PC-3 (cell line): Measurements from ENCODE around the gene POLD1. TPM values are rescaled to one million over a fixed set of nuclear protein-coding genes. Genes with fewer than 3 reads are reported as not detected.

Experiments
- ATAC-seq: fragments of 200-7000 bp; cut with Tn5 transposase; 2 replicates; pipeline ENCODE4 v1.9.1; 2020; ENCODE audit warnings: mild to moderate bottlenecking, moderate library complexity
- BruUV-seq: library from RNA; stranded (reverse); fragments of 400-500 nt; replicated peaks from 2 replicates; lab custom pipeline; 2021; lab: Mats Ljungman, UMichigan
- CTCF ChIA-PET: fragments of 300-600 bp; sonication (Branson Sonifier 250); formaldehyde crosslinking; loops from one replicate; lab custom pipeline; 2022; ENCODE audit warnings: antibody characterized with exemption; lab: Charles Lee
- POLR2A ChIA-PET: fragments of 300-600 bp; sonication (Branson Sonifier 250); formaldehyde crosslinking; loops from one replicate; lab custom pipeline; 2022; ENCODE audit warnings: antibody characterized with exemption; ENCODE audit not compliant: unreplicated experiment; lab: Charles Lee
- DNase-seq: peaks from one replicate; pipeline ENCODE4 v3.0.0-alpha.2; 2015
- H2AFZ ChIP-seq: fragments of 300-600 bp; sonication (generic); 2 replicates; pipeline ENCODE4 v1.6.0; 2016; ENCODE audit warnings: antibody characterized with exemption, low read length
- H3F3A ChIP-seq: fragments of 300-600 bp; sonication (generic); one replicate; pipeline ENCODE4 v1.6.0; 2017; ENCODE audit warnings: antibody characterized with exemption, low read length, control low read depth, mild to moderate bottlenecking; ENCODE audit not compliant: unreplicated experiment
- H3K27ac ChIP-seq: fragments of 300-600 bp; sonication (generic); 2 replicates; pipeline ENCODE4 v1.5.1; 2016; ENCODE audit warnings: mild to moderate bottlenecking, low read length
- H3K27me3 ChIP-seq: fragments of 300-600 bp; sonication (generic); 2 replicates; pipeline ENCODE4 v1.6.1; 2016; ENCODE audit warnings: low read length, mixed read lengths
- H3K36me3 ChIP-seq: fragments of 300-600 bp; sonication (generic); 2 replicates; pipeline ENCODE4 v1.6.1; 2016; ENCODE audit warnings: low read depth, mixed run types, low read length, mixed read lengths
- H3K4me1 ChIP-seq: fragments of 300-600 bp; sonication (generic); 2 replicates; pipeline ENCODE4 v1.5.1; 2016; ENCODE audit warnings: low read length; ENCODE audit not compliant: insufficient read depth
- H3K4me2 ChIP-seq: fragments of 300-600 bp; sonication (generic); 2 replicates; pipeline ENCODE4 v1.6.0; 2016; ENCODE audit warnings: low read length
- H3K4me3 ChIP-seq: fragments of 300-600 bp; sonication (generic); 2 replicates; pipeline ENCODE4 v1.5.1; 2016; ENCODE audit warnings: mild to moderate bottlenecking, low read length, mixed read lengths
- H3K79me2 ChIP-seq: fragments of 300-600 bp; sonication (generic); 2 replicates; pipeline ENCODE4 v1.6.1; 2017; ENCODE audit warnings: low read length, mixed read lengths
- H3K9ac ChIP-seq: fragments of 300-600 bp; sonication (generic); 2 replicates; pipeline ENCODE4 v1.6.0; 2016; ENCODE audit warnings: mild to moderate bottlenecking, low read length
- H3K9me2 ChIP-seq: fragments of 300-600 bp; sonication (generic); replicated peaks from 2 replicates; pipeline ENCODE4 v1.6.1; 2016; ENCODE audit warnings: mixed run types, low read length, mixed read lengths
- H3K9me3 ChIP-seq: fragments of 300-600 bp; sonication (generic); 2 replicates; pipeline ENCODE4 v1.6.1; 2016; ENCODE audit warnings: low read length, mixed read lengths
- H4K20me1 ChIP-seq: fragments of 300-600 bp; sonication (generic); 2 replicates; pipeline ENCODE4 v1.6.1; 2016; ENCODE audit warnings: low read length, mixed read lengths
- CTCF ChIP-seq: fragments of 300-600 bp; sonication (generic); conservative IDR thresholded peaks from 2 replicates; pipeline ENCODE4 v1.5.1; 2017; ENCODE audit warnings: antibody characterized with exemption, low read depth, mild to moderate bottlenecking, low read length
- EZH2 ChIP-seq: fragments of 300-600 bp; sonication (generic); IDR thresholded peaks from one replicate; pipeline ENCODE4 v1.6.1; 2017; ENCODE audit warnings: antibody characterized with exemption, mild to moderate bottlenecking, low read length; ENCODE audit not compliant: unreplicated experiment
- EZH2phosphoT487 ChIP-seq: fragments of 300-600 bp; sonication (generic); IDR thresholded peaks from 2 replicates; pipeline ENCODE4 v1.6.1; 2018; ENCODE audit warnings: mild to moderate bottlenecking, antibody characterized with exemption, low read length, borderline replicate concordance
- intact Hi-C: fragments of 100-400 bp; cut with micrococcal nuclease; formaldehyde crosslinking; loops from 2 replicates; pipeline ENCODE4 v1.9.0; 2023
- total RNA-seq: library from RNA; depleted of rRNA; stranded (reverse); fragments of >200 nt; gene quantifications from 2 replicates; pipeline ENCODE4 v1.2.3, GENCODE V29; 2014

POLD1 gene
- total RNA-seq, 1 experiment from 2014 or later: 165 TPM

DNA sequence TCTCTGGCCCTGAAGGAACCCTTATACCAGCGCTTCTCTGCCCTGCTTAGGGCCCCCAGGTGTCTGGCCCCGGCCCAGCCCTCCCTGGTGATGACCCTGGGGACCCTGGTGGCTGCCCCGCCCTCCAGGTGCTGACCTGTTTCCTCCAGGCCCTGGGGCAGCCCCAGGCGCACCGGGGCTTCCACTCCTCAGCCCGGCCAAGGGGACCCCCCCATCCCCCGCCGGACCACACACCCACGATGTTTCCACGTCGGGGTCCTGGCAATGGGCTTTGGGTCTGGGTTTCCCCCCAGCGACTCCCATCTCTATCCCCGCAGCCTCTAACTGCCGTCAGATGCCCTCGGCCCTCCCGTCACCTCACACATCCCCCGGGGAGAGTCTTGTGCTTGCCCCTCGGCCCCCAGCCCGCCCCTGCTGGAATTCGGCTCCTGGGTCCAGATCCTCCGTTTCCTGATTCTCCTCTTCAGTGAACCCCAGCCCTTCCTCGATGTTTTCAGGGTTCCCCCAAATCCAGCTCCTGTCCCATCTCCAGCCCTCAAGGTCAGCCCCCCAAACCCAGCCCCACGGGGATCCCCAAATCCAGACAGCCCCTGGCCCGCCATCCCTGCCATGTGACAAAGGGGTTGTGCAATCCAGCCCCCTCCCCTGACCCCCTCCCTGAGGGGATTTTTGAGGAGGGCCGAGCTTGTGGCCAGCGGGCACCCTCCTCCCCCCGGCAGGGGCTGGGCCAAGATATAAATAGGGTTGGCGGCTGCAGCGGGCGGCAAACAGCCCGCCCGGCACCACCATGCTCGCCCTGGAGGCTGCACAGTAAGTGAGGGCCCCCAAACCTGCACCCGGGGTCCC, 34.3 kb downstream of the POLD1 start, which contains the start of gene SPIB:
Gene SPIB (plus strand): TSS at position 763 of the 846 bp plus-strand sequence. CDS start 25 bp downstream, at position 788.
- DNase-seq: no peak
- no peaks in the 10 kb centered on the region for H3F3A ChIP-seq
- no TSS peak for BruUV-seq
- intact Hi-C loops: no loop called here
- ATAC-seq: no peak
- H3K9me3 ChIP-seq: no peaks in the 10 kb centered on the region
- H3K4me3 ChIP-seq: no peak within 1 kb of the TSS
- no peaks in the 10 kb centered on the region for H3K79me2 ChIP-seq
- H4K20me1 ChIP-seq: no peaks in the 10 kb centered on the region
- peaks cover 6% of the 10 kb centered on the region; the same call in 1 of the 2 replicates for H3K36me3 ChIP-seq
- TF ChIP-seq CTCF (no peak), EZH2 (no peak), EZH2phosphoT487 (no peak)
- no peaks in the 10 kb centered on the region for H3K9me2 ChIP-seq
- H2AFZ ChIP-seq: no peak within 1 kb of the TSS
- H3K27ac ChIP-seq: no peak within 1 kb of the TSS
- H3K9ac ChIP-seq: no peak within 1 kb of the TSS
- CTCF ChIA-PET: no interaction called here
- H3K27me3 ChIP-seq: peaks cover 26% of the 10 kb centered on the region
- H3K4me2 ChIP-seq: no peak within 1 kb of the TSS
- H3K4me1 ChIP-seq: no peaks in the 10 kb centered on the region; the same call in 1 of the 2 replicates
- POLR2A ChIA-PET: interaction anchor here (0.7 kb wide), 1 partner anchor 9 kb away, joined by 6 read pairs; no protein-coding TSS in a partner anchor

GRCh38 chr19:50419022-50419579, 35.0 kb downstream of the POLD1 start:
- Histone ChIP-seq H3K36me3 (0 out of 2 replicates have a peak, but pooled peaks cover 3% of the 10 kb centered on the region), H3K9ac (no peak overlapping the region), H3K27me3 (peaks cover 26% of the 10 kb centered on the region), H3K9me3 (no peaks in the 10 kb centered on the region), H4K20me1 (no peaks in the 10 kb centered on the region), H3K27ac (no peak overlapping the region), H3K4me3 (no peak overlapping the region), H3K79me2 (no peaks in the 10 kb centered on the region), H3K4me1 (no peaks in the 10 kb centered on the region; the same call in 1 of the 2 replicates), H2AFZ (no peak overlapping the region), H3K9me2 (no peaks in the 10 kb centered on the region), H3K4me2 (no peak overlapping the region), H3F3A (no peaks in the 10 kb centered on the region)
- TF ChIP-seq CTCF (no peak), EZH2phosphoT487 (no peak), EZH2 (no peak)
- no TSS peak for BruUV-seq
- no peak for DNase-seq
- intact Hi-C loops: no loop called here
- POLR2A ChIA-PET: interaction anchor here (0.7 kb wide), 1 partner anchor 9 kb away, joined by 6 read pairs; no protein-coding TSS in a partner anchor
- CTCF ChIA-PET: no interaction called here
- ATAC-seq: peak; percentile 23; the same call in 1 of the 2 replicates

GRCh38 chr19:50419580-50420035, 35.5 kb downstream of the POLD1 start:
- Histone ChIP-seq H2AFZ (no peak overlapping the region), H3K9ac (no peak overlapping the region), H3F3A (no peaks in the 10 kb centered on the region), H3K36me3 (no peaks in the 10 kb centered on the region), H3K27me3 (peaks cover 26% of the 10 kb centered on the region), H3K4me1 (no peaks in the 10 kb centered on the region; the same call in 1 of the 2 replicates), H3K9me3 (no peaks in the 10 kb centered on the region), H3K4me3 (no peak overlapping the region), H4K20me1 (no peaks in the 10 kb centered on the region), H3K4me2 (no peak overlapping the region), H3K27ac (no peak overlapping the region), H3K79me2 (no peaks in the 10 kb centered on the region), H3K9me2 (no peaks in the 10 kb centered on the region)
- ChIA-PET CTCF (no interaction called here), POLR2A (no interaction called here)
- intact Hi-C loops: no loop called here
- TF ChIP-seq EZH2 (no peak), CTCF (no peak), EZH2phosphoT487 (no peak)
- ATAC-seq: no peak
- no peak for DNase-seq
- no TSS peak for BruUV-seq
